HG03442 (cell line): Measurements from ENCODE around the gene DDC.

ENCODE experiments used
- ATAC-seq: cut with Tn5 transposase; IDR thresholded peaks from one replicate; pipeline ENCODE4 v1.9.1; 2021; ENCODE audit warnings: mild to moderate bottlenecking, moderate library complexity; ENCODE audit not compliant: unreplicated experiment

DDC gene, protein sequence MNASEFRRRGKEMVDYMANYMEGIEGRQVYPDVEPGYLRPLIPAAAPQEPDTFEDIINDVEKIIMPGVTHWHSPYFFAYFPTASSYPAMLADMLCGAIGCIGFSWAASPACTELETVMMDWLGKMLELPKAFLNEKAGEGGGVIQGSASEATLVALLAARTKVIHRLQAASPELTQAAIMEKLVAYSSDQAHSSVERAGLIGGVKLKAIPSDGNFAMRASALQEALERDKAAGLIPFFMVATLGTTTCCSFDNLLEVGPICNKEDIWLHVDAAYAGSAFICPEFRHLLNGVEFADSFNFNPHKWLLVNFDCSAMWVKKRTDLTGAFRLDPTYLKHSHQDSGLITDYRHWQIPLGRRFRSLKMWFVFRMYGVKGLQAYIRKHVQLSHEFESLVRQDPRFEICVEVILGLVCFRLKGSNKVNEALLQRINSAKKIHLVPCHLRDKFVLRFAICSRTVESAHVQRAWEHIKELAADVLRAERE

DNA sequence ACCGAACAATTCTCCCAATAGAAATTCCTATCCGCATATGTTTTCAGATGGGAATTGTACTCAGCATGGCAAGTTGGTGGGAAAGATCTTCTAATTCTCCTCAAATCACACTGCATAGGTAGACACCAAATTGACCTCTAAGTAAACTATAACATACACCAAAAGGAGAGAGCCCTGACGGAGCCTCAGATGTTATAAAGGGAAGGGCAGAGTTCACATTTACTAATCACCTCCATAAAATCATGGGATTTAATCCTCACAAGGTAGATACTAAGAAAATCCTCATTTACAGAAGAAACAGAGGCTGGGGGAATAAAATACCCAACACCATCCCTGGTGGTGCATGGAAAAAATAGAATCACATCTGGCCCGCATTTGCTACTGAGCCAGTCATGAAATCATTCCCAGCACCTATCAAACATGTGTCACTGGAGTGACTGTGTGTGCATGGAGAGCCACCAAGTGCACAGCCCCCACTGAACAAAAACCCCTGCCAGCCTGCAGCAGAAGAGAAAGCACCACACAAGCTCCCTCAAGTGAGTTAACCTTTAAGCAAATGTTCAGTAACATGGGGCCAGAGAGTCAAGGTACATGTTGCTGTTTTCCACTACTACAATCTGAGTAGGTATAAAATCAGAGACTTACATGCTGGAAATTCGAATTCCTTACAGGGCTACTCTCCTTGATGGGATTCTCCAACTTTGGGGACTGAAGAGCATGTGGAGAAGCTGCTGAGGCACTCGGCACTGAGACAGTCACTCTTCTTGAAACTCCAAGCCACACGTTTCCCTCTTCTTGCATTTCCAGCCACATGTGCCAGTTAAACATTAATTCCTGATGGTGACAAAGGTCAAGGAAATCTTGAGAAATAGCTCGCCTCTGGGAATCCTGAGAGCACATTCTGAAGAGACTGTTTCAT lies at the start of gene DDC:
Gene DDC, minus strand, starts transcription at position 766 of the 919 bp plus-strand sequence. CDS start 21,320 bp downstream, outside the sequence.
- ATAC-seq: no peak

DNA sequence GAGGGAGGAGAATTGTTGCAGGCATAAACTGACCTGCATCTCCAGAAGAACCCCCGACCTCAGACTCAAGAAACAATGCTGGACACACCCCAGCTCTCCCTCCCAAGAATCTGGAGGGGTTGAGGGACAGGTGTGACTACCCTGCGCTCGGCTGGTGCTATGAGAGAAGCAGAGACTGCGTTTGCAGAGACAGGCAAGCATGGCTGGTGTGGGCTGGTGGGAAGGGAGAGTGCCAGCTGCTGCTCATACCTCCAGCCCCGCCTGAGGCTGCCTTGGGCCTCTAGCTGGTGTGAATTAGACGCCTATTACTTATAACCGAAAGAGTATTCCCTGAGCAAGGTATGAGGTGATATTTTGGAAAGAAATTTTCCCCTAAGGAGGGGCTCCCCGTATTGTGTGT lies 48.3 kb upstream of the DDC start:
- ATAC-seq: no peak

DNA sequence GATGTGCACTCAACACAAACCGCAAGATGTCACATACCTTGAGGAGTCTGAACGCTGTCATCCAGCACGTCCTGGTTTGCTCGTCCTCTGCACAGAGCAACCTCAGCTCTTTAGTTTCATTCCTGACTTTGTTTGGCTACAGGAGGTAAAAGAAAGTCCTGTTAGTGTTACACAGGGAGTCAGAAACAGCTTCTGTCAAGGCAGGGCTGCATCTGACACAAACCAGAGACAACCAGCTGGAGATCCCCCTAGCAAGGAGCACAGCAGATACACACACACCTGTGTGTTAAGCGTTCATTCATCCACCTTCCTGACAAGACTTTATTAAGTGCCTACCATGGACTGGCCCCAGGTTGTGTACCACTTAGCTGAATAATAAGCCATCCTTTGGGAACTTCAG lies 47.5 kb upstream of the DDC start:
- no peak for ATAC-seq

DNA sequence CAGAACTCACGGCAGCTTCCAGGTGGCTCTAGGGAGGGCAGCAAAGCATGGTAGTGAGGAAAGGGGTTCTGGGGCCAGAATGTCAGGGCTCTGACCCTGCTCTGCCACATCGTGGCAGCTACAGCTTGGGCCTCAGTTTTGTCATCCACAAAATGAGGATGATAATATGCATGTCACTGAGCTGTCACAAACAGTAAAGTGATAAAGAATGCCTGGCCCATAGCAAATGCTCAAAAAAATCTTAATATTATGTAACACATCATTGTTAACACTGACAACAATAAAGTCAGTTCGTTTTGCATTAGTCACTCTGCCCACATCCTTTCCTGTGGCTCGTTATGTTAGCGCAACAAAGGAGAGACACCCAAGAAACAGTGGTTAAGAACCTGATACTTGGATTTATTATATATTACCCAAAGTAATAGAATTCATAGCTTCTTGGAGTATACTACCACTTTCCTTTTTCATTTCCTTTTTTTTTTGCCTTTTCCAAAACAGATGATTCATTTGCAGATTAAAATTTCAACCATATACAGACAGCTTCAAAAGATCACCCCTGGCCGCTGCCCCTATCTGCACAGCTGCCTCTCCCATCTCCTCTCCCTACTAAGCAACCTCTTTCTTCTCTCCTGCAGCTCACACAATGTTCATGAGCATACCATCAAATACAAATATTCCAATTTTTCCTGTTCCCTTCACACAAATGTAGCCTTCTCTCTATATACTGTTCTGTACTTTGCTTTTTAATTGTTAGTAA lies 45.5 kb upstream of the DDC start:
- ATAC-seq: peak; percentile 66

DNA sequence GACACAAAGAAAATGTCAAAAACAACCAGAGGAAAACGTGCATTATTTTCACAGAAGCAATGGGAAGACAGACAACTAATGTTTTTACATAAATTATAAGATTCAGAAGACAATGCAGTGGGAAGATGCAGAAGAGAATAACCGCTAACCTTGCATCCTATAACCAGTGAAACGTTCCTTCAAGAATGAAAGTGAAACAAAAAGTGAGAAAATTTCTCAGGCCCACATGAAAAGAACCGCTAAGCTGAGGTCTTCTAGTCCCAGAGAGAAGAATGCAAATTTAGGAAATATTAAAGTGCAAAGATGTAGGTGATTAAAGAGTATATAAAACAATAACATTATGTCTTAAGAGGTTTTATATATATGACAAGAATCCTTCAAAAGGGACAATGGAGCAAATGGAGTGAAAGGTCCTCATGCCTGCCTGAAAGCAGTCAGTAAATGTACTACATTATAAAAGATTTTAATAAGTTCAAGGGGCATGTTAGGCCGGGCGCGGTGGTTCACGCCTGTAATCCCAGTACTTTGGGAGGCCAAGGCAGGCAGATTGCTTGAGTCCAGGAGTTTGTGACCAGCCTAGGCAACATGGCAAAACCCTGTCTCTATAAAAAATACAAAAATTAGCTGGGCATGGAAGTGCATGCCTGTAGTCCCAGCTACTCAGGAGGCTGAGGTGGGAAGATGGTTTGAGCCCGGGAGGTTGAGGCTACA lies 43.1 kb upstream of the DDC start:
- ATAC-seq: no peak

DNA sequence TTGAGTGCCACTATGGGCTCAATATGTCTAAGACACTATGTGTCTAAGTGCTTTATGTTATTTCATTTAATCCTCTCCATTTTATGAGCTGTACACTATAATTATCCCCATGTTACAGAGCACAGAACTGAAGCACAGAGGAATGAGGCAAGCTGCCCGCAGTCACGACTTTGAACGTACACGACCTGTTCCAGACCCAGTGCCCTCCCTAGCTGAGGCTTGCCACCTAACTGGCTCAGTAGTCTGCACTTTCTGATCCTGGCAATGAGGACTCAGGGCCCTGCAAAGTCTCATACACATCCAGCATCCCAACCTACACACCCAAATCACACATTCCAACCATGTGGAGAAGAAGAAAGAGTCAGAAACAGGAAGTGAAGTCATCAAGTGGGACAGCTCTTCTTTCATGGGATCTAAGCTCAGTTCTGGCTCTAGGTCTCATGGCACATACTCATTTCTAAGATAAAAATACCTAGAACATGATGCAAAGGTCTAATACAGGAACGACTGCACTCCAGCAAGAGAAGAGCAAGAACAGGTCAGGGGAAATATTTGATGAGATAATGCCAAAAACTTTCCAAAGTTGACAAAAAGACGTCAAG lies 42.4 kb upstream of the DDC start:
- no peak for ATAC-seq

DNA sequence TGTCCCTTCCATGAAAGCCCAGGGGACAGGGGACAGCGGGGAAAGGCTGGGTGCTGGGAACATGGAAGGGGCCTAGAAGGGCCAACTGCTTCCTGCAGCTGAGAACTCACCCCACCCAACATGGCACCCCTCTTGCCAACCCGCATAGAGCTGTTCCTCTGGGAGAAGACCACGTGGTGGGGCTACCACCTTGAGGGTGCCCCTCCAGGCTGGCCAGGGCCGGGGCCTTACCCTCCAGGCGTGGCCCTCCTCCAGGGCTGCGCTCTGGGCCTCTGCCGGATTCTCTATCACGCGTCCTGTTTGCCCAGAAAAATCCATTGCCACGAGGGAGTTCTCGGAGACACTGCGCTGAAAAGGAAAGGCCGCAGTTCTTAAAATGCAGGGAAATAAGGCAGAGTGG lies 39.9 kb upstream of the DDC start:
- no peak for ATAC-seq

DNA sequence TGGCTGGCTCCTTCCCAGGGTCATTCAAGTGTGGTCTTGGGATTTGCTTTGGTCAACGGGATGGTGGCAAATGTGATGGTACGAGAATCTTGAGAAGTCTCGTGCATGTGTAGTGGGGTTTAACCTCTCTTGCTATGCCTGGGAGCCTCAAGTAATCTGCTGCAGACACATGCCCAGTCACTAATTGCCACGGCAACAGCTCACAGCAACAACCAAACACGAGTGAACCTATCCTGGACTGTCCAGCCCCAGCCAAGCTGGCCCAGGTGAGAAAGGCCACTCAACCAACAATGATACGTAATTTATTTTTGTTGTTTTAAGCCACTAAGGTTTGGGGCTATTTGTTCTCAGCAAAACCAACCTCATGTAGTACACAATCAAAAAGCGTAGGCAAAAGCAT lies 38.1 kb upstream of the DDC start:
- ATAC-seq: no peak

DNA sequence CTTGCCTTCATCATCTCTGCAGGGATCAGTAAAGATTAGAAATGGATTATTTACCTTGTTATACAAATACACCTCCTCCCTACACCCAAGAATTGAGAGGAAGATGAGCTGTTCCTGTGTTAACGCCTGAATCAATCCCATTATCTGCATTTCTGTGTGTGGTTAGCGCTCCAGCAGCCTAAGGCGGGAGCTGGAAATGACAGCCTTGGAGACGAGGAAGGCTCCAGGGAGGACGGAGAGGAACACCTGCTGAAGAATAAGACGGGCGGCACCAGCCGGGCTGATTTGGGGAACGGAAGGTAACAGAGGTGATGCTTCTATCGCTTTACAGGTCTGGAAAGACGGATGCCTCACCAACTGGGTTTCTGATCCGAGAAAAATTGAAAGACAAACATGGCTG lies 34.2 kb upstream of the DDC start:
- no peak for ATAC-seq

DNA sequence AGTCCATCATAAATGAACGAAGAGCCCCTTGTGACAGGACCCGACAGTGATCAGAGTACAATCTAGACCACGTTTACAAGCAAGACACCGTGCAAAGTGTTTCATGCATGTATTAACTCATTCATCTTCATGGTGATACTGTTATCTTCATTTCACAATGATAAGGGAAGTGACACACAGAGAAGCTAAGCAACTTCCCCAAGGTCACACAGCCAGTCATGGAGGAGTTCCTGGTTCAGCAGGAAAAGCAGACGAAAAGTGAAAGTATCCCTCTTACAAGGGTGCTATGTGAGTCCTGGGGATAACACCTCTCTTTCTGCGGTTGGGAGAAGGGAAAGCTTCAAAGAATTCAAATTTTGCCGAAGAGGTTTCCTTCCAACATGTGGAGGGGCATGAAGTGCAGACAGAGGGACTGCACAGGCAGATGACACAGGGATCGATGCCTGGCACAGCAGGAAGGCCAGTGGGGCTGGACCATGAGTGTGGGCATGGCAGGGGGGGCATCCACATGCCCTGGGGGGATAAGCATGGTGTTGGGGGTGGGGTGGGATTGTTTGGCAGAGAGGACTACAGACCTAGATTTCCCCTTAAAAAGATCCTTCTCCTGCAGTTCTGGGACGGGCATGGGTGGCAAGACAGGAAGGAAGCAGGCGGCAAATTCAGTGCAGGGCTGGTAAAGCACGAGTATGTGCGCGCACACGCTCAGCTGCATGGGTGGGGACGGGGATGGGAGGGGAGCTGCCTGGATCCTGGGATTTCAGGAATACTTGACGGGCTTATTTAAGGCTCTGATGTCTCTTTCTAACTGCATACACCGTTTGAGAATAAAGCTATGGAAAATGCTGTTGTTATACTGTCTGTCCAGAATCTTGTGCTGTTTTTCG lies 33.5 kb upstream of the DDC start:
- no peak for ATAC-seq

DNA sequence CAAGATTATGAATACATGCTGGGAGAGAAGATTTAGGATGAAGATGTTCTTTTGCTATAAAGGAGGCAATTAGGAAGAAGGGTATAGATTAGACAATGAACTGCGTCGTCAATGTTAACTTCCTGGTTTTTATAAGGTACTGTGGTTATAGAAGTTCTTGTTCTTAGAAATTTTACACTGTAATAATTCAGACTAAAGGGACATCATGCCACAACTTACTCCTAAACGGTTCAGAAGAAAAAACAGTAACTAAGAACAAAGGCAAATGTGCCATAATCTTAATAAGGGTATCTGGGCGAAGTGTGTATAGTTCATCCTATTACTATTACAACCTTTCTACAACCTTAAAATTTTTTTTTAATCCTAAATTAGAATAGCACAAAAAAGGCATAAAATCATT lies 31.3 kb upstream of the DDC start:
- no peak for ATAC-seq

DNA sequence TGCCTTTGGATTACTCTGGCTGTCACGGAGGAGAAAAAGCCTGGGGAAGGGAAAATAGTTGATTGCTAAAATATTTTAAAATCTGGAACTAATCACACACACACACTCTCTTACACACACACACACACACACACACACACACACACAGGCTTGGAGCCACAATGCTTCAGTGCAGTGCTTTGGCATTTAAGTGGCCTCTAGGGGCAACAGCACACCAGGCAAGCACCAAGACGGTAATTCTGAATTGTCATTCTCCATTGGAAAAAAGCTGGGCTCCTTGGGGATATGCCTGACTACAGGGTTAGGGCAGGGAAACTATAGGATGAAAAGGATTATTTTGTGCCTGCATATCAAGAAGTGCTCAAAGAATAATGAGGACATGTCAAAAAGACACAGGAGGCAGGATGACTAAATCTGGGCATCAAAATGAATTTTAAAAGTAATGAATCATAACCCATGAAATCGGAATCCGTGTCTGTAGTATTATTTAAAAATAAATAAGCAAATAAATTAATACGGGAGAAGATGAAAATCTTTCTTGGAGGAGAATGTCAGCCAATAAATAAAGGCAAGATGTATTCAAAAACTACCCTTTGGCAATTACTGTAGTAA lies 30.4 kb upstream of the DDC start:
- peak; percentile 27 for ATAC-seq

DNA sequence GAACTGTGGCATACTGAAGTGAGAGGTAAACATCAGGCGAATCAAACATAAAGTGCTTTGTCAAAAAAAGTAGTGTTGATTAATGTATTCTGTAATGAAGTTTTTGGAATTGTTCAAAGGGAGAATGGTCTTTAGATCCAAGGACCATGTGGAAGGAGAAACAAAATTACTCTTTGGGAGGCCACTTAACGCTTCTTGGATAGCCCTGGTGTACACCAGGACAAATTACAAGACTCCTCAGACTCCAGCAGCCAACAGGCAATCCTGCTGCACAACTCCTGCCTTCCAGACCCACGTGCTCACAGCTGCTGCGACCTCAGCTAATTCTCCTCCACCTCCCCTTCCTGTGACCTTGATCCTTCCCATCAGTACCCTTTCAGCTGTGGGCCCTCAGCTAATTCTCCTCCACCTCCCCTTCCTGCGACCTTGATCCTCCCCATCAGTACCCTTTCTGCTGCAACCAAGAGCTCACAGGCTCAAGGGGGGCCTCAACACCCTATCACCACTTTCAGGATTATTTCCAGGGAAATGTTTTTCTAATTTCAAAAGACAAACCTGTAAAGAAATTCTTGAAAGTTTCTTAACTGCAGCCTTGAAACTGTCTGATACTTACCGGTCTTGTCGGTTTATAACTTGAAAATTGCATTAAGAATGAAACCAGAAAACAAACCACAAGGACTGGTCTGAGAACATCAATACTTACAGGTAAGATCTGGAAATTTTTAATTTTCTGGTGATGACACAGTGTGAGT lies 29.7 kb upstream of the DDC start:
- peak; percentile 56 for ATAC-seq

DNA sequence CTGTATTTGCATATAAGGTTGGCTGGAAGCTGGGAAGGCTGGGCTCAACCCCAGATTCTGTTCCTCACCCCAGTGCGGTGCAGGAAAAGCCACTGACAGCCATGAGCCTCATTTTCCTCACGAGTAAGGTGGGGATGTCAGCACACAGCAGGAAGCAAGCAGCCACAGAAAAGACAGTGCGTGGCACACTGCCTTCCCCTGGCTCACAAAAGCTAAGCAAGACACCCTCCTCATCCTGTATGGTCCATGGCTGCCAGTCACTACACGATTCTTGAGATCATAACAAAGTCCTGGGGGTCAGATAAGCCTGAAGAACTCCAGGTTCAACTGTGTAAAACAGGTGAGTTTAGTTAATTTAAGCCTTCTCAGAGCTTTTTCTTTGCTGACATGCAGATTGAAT lies 28.9 kb upstream of the DDC start:
- ATAC-seq: no peak

DNA sequence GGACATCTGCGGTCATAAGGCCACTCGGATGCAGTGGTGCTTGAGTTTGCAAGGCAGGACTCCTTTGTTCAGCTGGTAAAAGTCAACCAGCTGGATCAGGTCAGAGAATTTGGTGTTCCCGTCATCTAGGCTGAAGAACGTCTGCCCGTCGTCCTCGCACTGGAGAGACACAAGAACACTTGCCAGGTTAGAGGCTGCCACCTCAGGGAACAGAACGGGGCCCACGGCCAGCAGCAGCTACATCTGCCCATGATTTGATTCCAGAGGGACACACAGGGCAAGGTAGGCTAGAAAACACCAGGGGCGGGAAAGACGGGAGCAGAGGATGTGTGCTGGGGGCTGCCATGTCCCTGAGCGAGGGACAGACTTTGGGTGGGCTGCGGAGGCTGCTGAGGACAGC lies 27.7 kb upstream of the DDC start:
- no peak for ATAC-seq

DNA sequence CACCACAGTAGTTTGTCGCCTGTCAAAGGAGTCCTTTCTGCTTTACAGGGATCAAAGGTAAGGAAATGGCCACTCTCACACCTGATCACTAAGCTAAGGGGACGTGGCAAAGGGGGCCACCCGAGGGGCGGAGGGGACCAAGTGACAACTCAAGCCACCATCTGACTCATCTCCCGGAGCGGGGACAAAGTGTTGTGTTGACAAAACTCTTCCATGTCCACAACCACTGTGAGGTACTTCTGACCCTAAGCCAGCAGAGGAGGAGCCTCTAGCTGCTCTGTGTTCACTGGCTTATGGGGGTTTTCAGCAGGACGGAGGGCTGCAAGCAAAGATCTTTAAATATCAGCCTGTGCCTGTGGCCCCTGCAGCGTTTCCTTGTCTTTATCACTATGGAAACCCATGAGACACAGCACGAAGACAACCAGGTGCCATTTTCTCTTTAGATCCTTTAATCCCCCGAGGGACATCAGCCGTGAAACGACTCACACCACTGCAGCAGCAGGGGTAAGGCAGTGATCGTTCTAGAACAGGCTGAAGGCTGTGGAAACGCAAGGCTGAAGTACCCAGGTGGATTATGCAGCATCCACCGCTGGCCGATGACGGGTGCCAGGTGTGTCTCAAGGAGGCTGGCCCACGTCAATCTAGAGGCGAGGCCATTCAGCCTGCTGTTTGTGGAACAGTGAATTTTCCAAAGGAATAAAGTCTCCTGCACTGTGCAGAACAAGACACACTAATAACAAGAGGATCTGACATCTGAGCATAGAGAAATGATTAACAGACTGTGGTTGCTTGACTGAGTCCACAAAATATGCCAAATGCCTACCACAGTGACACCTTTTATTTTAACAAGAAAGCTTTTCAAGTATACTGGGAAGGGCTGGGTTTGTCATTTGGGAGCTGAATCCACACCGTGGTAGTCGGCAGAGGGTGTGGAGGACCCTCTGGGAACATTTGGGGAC lies 26.6 kb upstream of the DDC start:
- ATAC-seq: peak; percentile 43

DNA sequence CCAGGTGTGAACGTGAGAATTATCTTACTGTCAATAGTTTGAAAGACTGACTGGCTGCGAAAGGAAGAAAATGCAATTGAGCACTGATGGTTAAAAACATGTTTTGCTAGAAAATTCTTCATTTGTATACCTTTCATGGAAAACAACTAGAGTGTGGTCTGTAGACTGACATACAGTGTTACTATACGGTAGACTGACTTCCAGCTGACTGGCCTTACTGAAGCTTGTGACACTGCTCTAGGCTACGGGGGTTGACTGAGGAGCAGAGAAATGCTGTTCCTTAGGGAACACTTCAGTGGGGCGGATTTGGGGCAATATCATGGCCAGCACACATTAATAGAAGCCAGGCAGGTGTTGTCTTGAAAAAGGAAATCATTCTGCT lies 25.9 kb upstream of the DDC start:
- ATAC-seq: no peak
